GM12875 (cell line): ENCODE measurements around the gene PLCG1.

Experiments
- H3K4me3 ChIP-seq: one replicate; pipeline ENCODE4 v1.5.1; 2011; ENCODE audit warnings: low read depth, low read length, control low read depth
- CTCF ChIP-seq: IDR thresholded peaks from 2 replicates; pipeline ENCODE4 v1.5.1; 2011; ENCODE audit warnings: low read depth, mild to moderate bottlenecking, control low read depth, inconsistent platforms, low read length, moderate library complexity, borderline replicate concordance; ENCODE audit not compliant: insufficient read depth

PLCG1 gene

GRCh38 chr20:41226426-41226825, 89.1 kb downstream of the PLCG1 start:
- no peak for TF ChIP-seq CTCF

More at GRCh38 chr20:41226426-41226825, 89.1 kb downstream of the PLCG1 start:
- no peak overlapping the region for H3K4me3 ChIP-seq
